ENCODE measurements around the gene SLC8A1. TPM values are rescaled to one million over a fixed set of nuclear protein-coding genes. Genes with fewer than 3 reads are reported as not detected.

SLC8A1 gene
- total RNA-seq, 1 experiment from 2014 or later, result 1.7 TPM

DNA sequence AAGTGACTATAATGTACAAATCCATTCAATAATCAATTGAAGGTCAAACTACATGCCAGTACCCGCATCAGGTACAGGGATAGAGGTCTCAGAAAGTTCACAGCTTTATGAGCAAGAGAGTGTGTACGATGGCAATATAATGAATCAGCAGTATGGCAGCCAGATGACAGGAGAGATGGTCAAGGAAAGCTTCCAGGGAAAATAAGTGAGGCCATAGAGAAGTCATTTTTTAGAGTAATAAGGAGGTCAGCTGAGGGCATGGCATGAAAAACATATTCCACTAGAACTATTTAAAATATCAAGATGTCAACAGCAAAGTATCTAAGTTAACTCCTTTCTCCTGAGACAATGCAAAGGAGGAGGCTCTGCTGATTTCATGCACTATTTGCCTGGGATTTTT is 108.0 kb downstream of the SLC8A1 start:
- Histone ChIP-seq H3K56ac (ENCODE audit: insufficient read length, low read depth, low read length) (no peak overlapping the region), H3K27ac (ENCODE audit: insufficient read length, low read depth, low read length) (no peak overlapping the region), H2BK20ac (ENCODE audit: low read depth, low read length, poor library complexity, severe bottlenecking) (no peak overlapping the region), H3T11ph (ENCODE audit: low read length) (no peak overlapping the region), H2AFZ (ENCODE audit: low read length) (no peak overlapping the region), H2BK120ac (ENCODE audit: low read depth, low read length, poor library complexity, severe bottlenecking) (no peak overlapping the region), H3K23me2 (ENCODE audit: insufficient read length, low read depth, low read length, poor library complexity, severe bottlenecking) (no peaks in the 10 kb centered on the region), H2BK15ac (ENCODE audit: low read depth, low read length) (no peak overlapping the region), H4K20me1 (ENCODE audit: control insufficient read depth, insufficient read depth, insufficient read length) (no peaks in the 10 kb centered on the region), H3K18ac (ENCODE audit: insufficient read length, low read depth, low read length) (no peak overlapping the region), H2BK12ac (ENCODE audit: insufficient read length, low read depth, low read length) (no peak overlapping the region), H3K79me2 (ENCODE audit: insufficient read depth, low read length) (no peaks in the 10 kb centered on the region), H3K79me1 (ENCODE audit: insufficient read depth, low read depth, low read length, poor library complexity, severe bottlenecking) (no peaks in the 10 kb centered on the region), H3K23ac (ENCODE audit: insufficient read length, low read depth, low read length) (no peak overlapping the region), H3K27me3 (ENCODE audit: insufficient read depth, low read length) (no peaks in the 10 kb centered on the region), H4K8ac (replicated peaks; ENCODE audit: insufficient read length, low read depth, low read length) (no peak overlapping the region), H3K4me2 (ENCODE audit: insufficient read depth, insufficient read length, low read length) (no peak overlapping the region), H4K91ac (ENCODE audit: insufficient read length, low read depth, low read length) (no peak overlapping the region), H2BK5ac (ENCODE audit: insufficient read length, low read length) (no peak overlapping the region), H3K4ac (ENCODE audit: low read depth, low read length) (no peak overlapping the region), H3K14ac (ENCODE audit: insufficient read depth, low read length) (no peak overlapping the region), H3K9me3 (ENCODE audit: control insufficient read depth, low read depth, low read length) (no peaks in the 10 kb centered on the region), H3K4me1 (ENCODE audit: insufficient read depth, low read length) (no peaks in the 10 kb centered on the region), H4K5ac (ENCODE audit: insufficient read length, low read depth, low read length) (no peak overlapping the region), H3K9ac (ENCODE audit: extremely low read depth, insufficient read length, low read length) (no peak overlapping the region), H2AK5ac (ENCODE audit: insufficient read length, low read length) (no peak overlapping the region)
- Mint-ChIP-seq H3K27me3 (ENCODE audit: low read depth) (no peaks in the 10 kb centered on the region), H3K27ac (no peak overlapping the region), H3K4me3 (no peak overlapping the region), H3K36me3 (ENCODE audit: insufficient read depth in 1 of 3, low read depth in 3 of 3) (no peaks in the 10 kb centered on the region), H3K9me3 (no peaks in the 10 kb centered on the region), H3K4me1 (no peaks in the 10 kb centered on the region)
- TF ChIP-seq, protein P1, sequence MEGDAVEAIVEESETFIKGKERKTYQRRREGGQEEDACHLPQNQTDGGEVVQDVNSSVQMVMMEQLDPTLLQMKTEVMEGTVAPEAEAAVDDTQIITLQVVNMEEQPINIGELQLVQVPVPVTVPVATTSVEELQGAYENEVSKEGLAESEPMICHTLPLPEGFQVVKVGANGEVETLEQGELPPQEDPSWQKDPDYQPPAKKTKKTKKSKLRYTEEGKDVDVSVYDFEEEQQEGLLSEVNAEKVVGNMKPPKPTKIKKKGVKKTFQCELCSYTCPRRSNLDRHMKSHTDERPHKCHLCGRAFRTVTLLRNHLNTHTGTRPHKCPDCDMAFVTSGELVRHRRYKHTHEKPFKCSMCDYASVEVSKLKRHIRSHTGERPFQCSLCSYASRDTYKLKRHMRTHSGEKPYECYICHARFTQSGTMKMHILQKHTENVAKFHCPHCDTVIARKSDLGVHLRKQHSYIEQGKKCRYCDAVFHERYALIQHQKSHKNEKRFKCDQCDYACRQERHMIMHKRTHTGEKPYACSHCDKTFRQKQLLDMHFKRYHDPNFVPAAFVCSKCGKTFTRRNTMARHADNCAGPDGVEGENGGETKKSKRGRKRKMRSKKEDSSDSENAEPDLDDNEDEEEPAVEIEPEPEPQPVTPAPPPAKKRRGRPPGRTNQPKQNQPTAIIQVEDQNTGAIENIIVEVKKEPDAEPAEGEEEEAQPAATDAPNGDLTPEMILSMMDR (conservative IDR thresholded peaks at IDR 0.05), result no peak
- WGBS (ENCODE audit: extremely low coverage, insufficient read length, low lambda C conversion rate), result no CpG with 5 or more reads among the region's 2 CpGs
- no peak for DNase-seq

Measured in H9 (cell line).